Loucy (cell line): ENCODE measurements around the gene PFKFB2.

Source experiments
- EZH2phosphoT487 ChIP-seq: fragments of 200-600 bp; IDR thresholded peaks from 2 replicates; pipeline ENCODE4 v1.6.1; 2018; ENCODE audit warnings: antibody characterized with exemption, mild to moderate bottlenecking, moderate library complexity, borderline replicate concordance
- TF ChIP-seq, protein P1 (sequence below): fragments of 200-600 bp; sonication (generic); conservative IDR thresholded peaks from 2 replicates; pipeline ENCODE4 v1.5.1; 2014; ENCODE audit warnings: mild to moderate bottlenecking, antibody characterized with exemption, low read length

GRCh38 chr1:207115269-207115668 lies 62.2 kb downstream of the PFKFB2 start:
- TF ChIP-seq, protein P1, sequence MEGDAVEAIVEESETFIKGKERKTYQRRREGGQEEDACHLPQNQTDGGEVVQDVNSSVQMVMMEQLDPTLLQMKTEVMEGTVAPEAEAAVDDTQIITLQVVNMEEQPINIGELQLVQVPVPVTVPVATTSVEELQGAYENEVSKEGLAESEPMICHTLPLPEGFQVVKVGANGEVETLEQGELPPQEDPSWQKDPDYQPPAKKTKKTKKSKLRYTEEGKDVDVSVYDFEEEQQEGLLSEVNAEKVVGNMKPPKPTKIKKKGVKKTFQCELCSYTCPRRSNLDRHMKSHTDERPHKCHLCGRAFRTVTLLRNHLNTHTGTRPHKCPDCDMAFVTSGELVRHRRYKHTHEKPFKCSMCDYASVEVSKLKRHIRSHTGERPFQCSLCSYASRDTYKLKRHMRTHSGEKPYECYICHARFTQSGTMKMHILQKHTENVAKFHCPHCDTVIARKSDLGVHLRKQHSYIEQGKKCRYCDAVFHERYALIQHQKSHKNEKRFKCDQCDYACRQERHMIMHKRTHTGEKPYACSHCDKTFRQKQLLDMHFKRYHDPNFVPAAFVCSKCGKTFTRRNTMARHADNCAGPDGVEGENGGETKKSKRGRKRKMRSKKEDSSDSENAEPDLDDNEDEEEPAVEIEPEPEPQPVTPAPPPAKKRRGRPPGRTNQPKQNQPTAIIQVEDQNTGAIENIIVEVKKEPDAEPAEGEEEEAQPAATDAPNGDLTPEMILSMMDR, result no peak
- no peak for TF ChIP-seq EZH2phosphoT487
